GM12878 (cell line): ENCODE data around the gene LANCL2. TPM values are rescaled to one million over a fixed set of nuclear protein-coding genes. Genes with fewer than 3 reads are reported as not detected.

Source experiments
- ATAC-seq: fragments of 200-7000 bp; cut with Tn5 transposase; 3 replicates; pipeline ENCODE4 v1.9.1; 2020; ENCODE audit warnings: mild to moderate bottlenecking, moderate library complexity
- BruUV-seq: library from RNA; stranded (reverse); fragments of 400-500 nt; replicated peaks from 2 replicates; lab custom pipeline; 2021; lab: Mats Ljungman, UMichigan
- CTCF ChIA-PET: fragments of 300-600 bp; sonication (Branson Sonifier 250); formaldehyde crosslinking; extraction: SDS; loops from one replicate; lab custom pipeline; 2021; ENCODE audit warnings: inconsistent platforms; lab: Yijun Ruan, JAX
- POLR2A ChIA-PET: fragments of 350-600 bp; formaldehyde crosslinking; extraction: SDS; loops from one replicate; lab custom pipeline; 2021; ENCODE audit warnings: inconsistent platforms; lab: Charles Lee
- RAD21 ChIA-PET: fragments of 300-600 bp; sonication (Branson Sonifier 250); formaldehyde crosslinking; loops from one replicate; lab custom pipeline; 2023; ENCODE audit warnings: antibody characterized with exemption; ENCODE audit not compliant: unreplicated experiment; lab: Charles Lee
- SMC1A ChIA-PET: fragments of 300-600 bp; sonication (Branson Sonifier 250); formaldehyde crosslinking; loops from one replicate; lab custom pipeline; 2023; ENCODE audit not compliant: unreplicated experiment, uncharacterized antibody; lab: Charles Lee
- DNase-seq: peaks from one replicate; pipeline ENCODE4 v3.0.0-alpha.2; 2011; ENCODE audit warnings: low read depth, low spot score
- FAIRE-seq: peaks from 3 replicates; lab custom pipeline; 2011; peaks lifted over from hg19 to GRCh38; lab: Jason Lieb, UNC
- H2AFZ ChIP-seq: 2 replicates; pipeline ENCODE4 v1.6.0; 2011; ENCODE audit warnings: low read depth, low read length, control low read depth; ENCODE audit not compliant: control insufficient read depth
- H3K27ac ChIP-seq: 2 replicates; pipeline ENCODE4 v1.5.1; 2011; ENCODE audit warnings: control low read depth; ENCODE audit not compliant: control insufficient read depth, insufficient read depth
- H3K27me3 ChIP-seq, 2 experiments: replicated peaks in 1 of 2; 2 replicates each; pipeline versions ENCODE4 v1.6.0 to v1.6.1; 2011; ENCODE audit warnings: low read length in 1 of 2; ENCODE audit not compliant: control insufficient read depth in 2 of 2, insufficient read depth in 2 of 2
- H3K36me3 ChIP-seq, 2 experiments: 2 replicates each; pipeline ENCODE4 v1.5.1; 2011; ENCODE audit warnings: low read length in 1 of 2; ENCODE audit not compliant: control insufficient read depth in 2 of 2, insufficient read depth in 2 of 2
- H3K4me1 ChIP-seq: 2 replicates; pipeline ENCODE4 v1.6.1; 2011; ENCODE audit warnings: mild to moderate bottlenecking, low read length, moderate library complexity, mixed read lengths; ENCODE audit not compliant: control insufficient read depth, insufficient read depth
- H3K4me2 ChIP-seq: 2 replicates; pipeline ENCODE4 v1.6.0; 2011; ENCODE audit warnings: control low read depth; ENCODE audit not compliant: control insufficient read depth, insufficient read depth
- H3K4me3 ChIP-seq: fragments of 200-600 bp; sonication (generic); 2 replicates; pipeline ENCODE4 v1.5.1; 2016
- H3K79me2 ChIP-seq: 2 replicates; pipeline ENCODE4 v1.6.0; 2011; ENCODE audit warnings: low read length; ENCODE audit not compliant: control insufficient read depth, insufficient read depth
- H3K9ac ChIP-seq: 2 replicates; pipeline ENCODE4 v1.8.0; 2011; ENCODE audit warnings: low read length, control low read depth, mixed read lengths; ENCODE audit not compliant: control insufficient read depth, insufficient read depth
- H3K9me3 ChIP-seq: replicated peaks from 3 replicates; pipeline ENCODE4 v1.5.1; 2011; ENCODE audit warnings: mild to moderate bottlenecking, low read length; ENCODE audit not compliant: control insufficient read depth, insufficient read depth
- H4K20me1 ChIP-seq: 2 replicates; pipeline ENCODE4 v1.6.0; 2011; ENCODE audit not compliant: control insufficient read depth, insufficient read depth
- DPF2 ChIP-seq: fragments of 450-650 bp; IDR thresholded peaks from 2 replicates; pipeline ENCODE4 v1.6.1; 2017; ENCODE audit warnings: mild to moderate bottlenecking
- ETV6 ChIP-seq, 2 experiments: fragments of 450-650 bp in 1 of 2; IDR thresholded peaks in 1 of 2; conservative IDR thresholded peaks in 1 of 2; 2 replicates each; pipeline ENCODE4 v1.6.1; 2014; ENCODE audit warnings: antibody characterized with exemption in 1 of 2, borderline replicate concordance in 1 of 2, low read depth in 1 of 2, mild to moderate bottlenecking in 1 of 2, moderate library complexity in 1 of 2
- HDAC6 ChIP-seq: fragments of 200-600 bp; sonication (generic); IDR thresholded peaks from one replicate; pipeline ENCODE4 v1.8.0; 2017; ENCODE audit warnings: antibody characterized with exemption; ENCODE audit not compliant: unreplicated experiment
- KAT2A ChIP-seq: conservative IDR thresholded peaks from 2 replicates; pipeline ENCODE4 v1.6.1; 2011; ENCODE audit warnings: low read depth, low read length; ENCODE audit not compliant: control insufficient read depth
- MYB ChIP-seq: fragments of 150-350 bp; IDR thresholded peaks from 2 replicates; pipeline ENCODE4 v1.6.1; 2014; ENCODE audit warnings: mild to moderate bottlenecking, low read depth, low read length, borderline replicate concordance
- NR2C2 ChIP-seq: IDR thresholded peaks from 2 replicates; pipeline ENCODE4 v1.6.1; 2011; ENCODE audit warnings: borderline replicate concordance, low read depth; ENCODE audit not compliant: control insufficient read depth, insufficient read length
- PRDM15 ChIP-seq: fragments of 450-650 bp; formaldehyde crosslinking; IDR thresholded peaks from 2 replicates; pipeline ENCODE4 v1.4.0; 2020; ENCODE audit warnings: mild to moderate bottlenecking, moderate library complexity
- RB1 ChIP-seq: fragments of 450-650 bp; formaldehyde crosslinking; IDR thresholded peaks from 2 replicates; pipeline ENCODE4 v1.6.1; 2017; ENCODE audit warnings: mild to moderate bottlenecking, borderline replicate concordance
- SUZ12 ChIP-seq: fragments of 200-600 bp; sonication (generic); IDR thresholded peaks from one replicate; pipeline ENCODE4 v1.6.1; 2018; ENCODE audit warnings: antibody characterized with exemption, mild to moderate bottlenecking; ENCODE audit not compliant: unreplicated experiment
- TBL1XR1 ChIP-seq: IDR thresholded peaks from 2 replicates; pipeline ENCODE4 v1.6.1; 2012; ENCODE audit warnings: low read depth, low read length, improper control_type of control experiment
- WGBS: methylation state at CpG from one replicate; pipeline ENCODE4 v1.1.6; 2016; ENCODE audit warnings: low lambda C conversion rate; ENCODE audit not compliant: insufficient replicate concordance, insufficient coverage; ENCODE audit errors: missing lambda C conversion rate; 5-methylcytosine and 5-hydroxymethylcytosine counted together
- in situ Hi-C: fragments of 300-500 bp; cut with MboI; formaldehyde crosslinking; loops from 9 replicates; pipeline ENCODE4 v1.14.3; 2018; ENCODE audit warnings: mixed read lengths
- intact Hi-C: fragments of 100-400 bp; cut with micrococcal nuclease; formaldehyde crosslinking; loops from one replicate; pipeline ENCODE4 v1.14.2; 2022; ENCODE audit not compliant: unreplicated experiment
- polyA plus RNA-seq, 11 experiments: library from polyadenylated mRNA; depleted of rRNA in 4 of 11; unstranded in 6 of 11; stranded (reverse) in 5 of 11; fragments of >200 nt; fragmentation: Nextera tagmentation in 4 of 11; fragmentation: Illumina TruSeq in 1 of 11; extraction: Ambion mirVana in 4 of 11; extraction: Trizol in 1 of 11; gene quantifications; 1 replicate in 1 of 11; 2 replicates in 10 of 11; pipeline versions ENCODE4 v1.2.1 to v1.2.3, GENCODE V29; 2011 to 2016; ENCODE audit warnings: inconsistent platforms in 2 of 11, missing spikeins in 2 of 11, low read depth in 1 of 11
- total RNA-seq, 4 experiments: library from RNA; depleted of rRNA in 3 of 4; stranded (reverse); fragments of >200 nt in 3 of 4; fragmentation: Illumina TruSeq in 1 of 4; extraction: Trizol in 1 of 4; gene quantifications; 2 replicates each; pipeline versions ENCODE4 v1.2.1 to v1.2.3, GENCODE V29; 2013 to 2021

LANCL2 gene
- total and polyA plus RNA-seq, 10 of the 15 experiments (the other 5 are each of a cell fraction or from before 2014, with no cell fraction given): 8.1 to 28.6 (median 16.4) TPM

DNA sequence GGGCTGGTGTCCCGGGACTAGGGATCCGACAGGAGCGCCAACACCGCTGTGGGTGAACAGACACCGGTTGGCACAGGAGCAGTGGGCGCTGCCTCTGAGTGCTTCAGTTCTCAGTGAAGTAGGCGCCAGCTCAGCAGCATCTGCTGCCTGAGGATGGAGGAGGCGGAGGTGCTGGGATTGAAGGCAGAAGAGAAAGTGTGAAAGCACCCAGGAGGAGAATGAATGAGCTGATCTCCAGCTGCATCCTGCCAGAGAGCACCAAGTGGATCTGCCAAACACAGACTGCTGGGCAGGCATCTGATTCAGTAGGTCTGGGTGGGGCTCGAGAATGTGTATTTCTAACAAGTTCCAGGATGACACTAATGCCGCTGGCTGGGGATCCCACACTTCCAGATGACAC lies 74.5 kb downstream of the LANCL2 start:
- Histone ChIP-seq H2AFZ (no peak overlapping the region), H3K4me2 (no peak overlapping the region), H3K4me1 (no peaks in the 10 kb centered on the region), H3K27me3 (no peaks in the 10 kb centered on the region), H3K36me3 (0 out of 4 replicates have a peak, but pooled peaks cover 0 to under 1% of the 10 kb centered on the region in 2 experiments), H3K9ac (no peak overlapping the region), H4K20me1 (no peaks in the 10 kb centered on the region)
- in situ Hi-C loops: loop anchor here (5.0 kb wide), 1 partner anchor 153 kb away; no protein-coding TSS in a partner anchor
- no peak for FAIRE-seq
- ChIA-PET POLR2A (no interaction called here), RAD21 (no interaction called here), SMC1A (no interaction called here)
- intact Hi-C loops: no loop called here
- TF ChIP-seq HDAC6 (no peak), ETV6 (conservative IDR thresholded peaks at IDR 0.05 in 1 of 2, IDR thresholded peaks at IDR 0.05 in 1 of 2; ENCODE audit: borderline replicate concordance in 1 of 2, low read depth in 1 of 2) (no peak), DPF2 (no peak), MYB (no peak), SUZ12 (no peak), PRDM15 (CRISPR knock-in tag) (no peak), TBL1XR1 (no peak), NR2C2 (no peak), RB1 (no peak), KAT2A (no peak)
- TF ChIP-seq, all 136 proteins: peak for 0
- no TSS peak for BruUV-seq
- H3K9me3 ChIP-seq: no peaks in the 10 kb centered on the region
- WGBS: 91% methylated on average over 10 of the region's 10 CpGs
- DNase-seq: no peak
- H3K4me3 ChIP-seq: no peak overlapping the region
- CTCF ChIA-PET: no interaction called here
- no peaks in the 10 kb centered on the region for H3K79me2 ChIP-seq
- no peak for ATAC-seq
- H3K27ac ChIP-seq: no peak overlapping the region
